Astrocyte (in vitro differentiated cells and primary cell): ENCODE results near the gene SMARCD2. TPM values are rescaled to one million over a fixed set of nuclear protein-coding genes. Genes with fewer than 3 reads are reported as not detected.

Source experiments
- DNase-seq: peaks from one replicate; pipeline ENCODE4 v3.0.0-alpha.2; 2010; ENCODE audit warnings: low read depth
- FAIRE-seq: peaks from 2 replicates; lab custom pipeline; 2011; peaks lifted over from hg19 to GRCh38; lab: Jason Lieb, UNC
- H2AFZ ChIP-seq: 2 replicates; pipeline ENCODE4 v1.6.0; 2012; ENCODE audit warnings: low read depth, low read length, inconsistent platforms
- H3K27ac ChIP-seq: 2 replicates; pipeline ENCODE4 v1.5.1; 2011; ENCODE audit warnings: low read depth, low read length, inconsistent platforms
- H3K27me3 ChIP-seq: 2 replicates; pipeline ENCODE4 v1.6.0; 2011; ENCODE audit warnings: low read length, inconsistent platforms; ENCODE audit not compliant: insufficient read depth
- H3K36me3 ChIP-seq: 2 replicates; pipeline ENCODE4 v1.5.1; 2011; ENCODE audit warnings: low read length, inconsistent platforms; ENCODE audit not compliant: insufficient read depth
- H3K4me1 ChIP-seq: 2 replicates; pipeline ENCODE4 v1.5.1; 2011; ENCODE audit warnings: low read length, inconsistent platforms; ENCODE audit not compliant: insufficient read depth
- H3K4me2 ChIP-seq: 2 replicates; pipeline ENCODE4 v1.6.0; 2012; ENCODE audit warnings: low read length, inconsistent platforms
- H3K4me3 ChIP-seq: 2 replicates; pipeline ENCODE4 v1.5.1; 2011; ENCODE audit warnings: low read depth, mild to moderate bottlenecking, low read length, inconsistent platforms; ENCODE audit not compliant: insufficient read depth
- H3K79me2 ChIP-seq: 2 replicates; pipeline ENCODE4 v1.6.0; 2012; ENCODE audit warnings: mild to moderate bottlenecking, low read length, inconsistent platforms; ENCODE audit not compliant: insufficient read depth
- H3K9ac ChIP-seq: 2 replicates; pipeline ENCODE4 v1.6.0; 2012; ENCODE audit warnings: mild to moderate bottlenecking, low read length, inconsistent platforms
- H3K9me3 ChIP-seq: 2 replicates; pipeline ENCODE4 v1.5.1; 2012; ENCODE audit warnings: low read depth, mild to moderate bottlenecking, low read length, inconsistent platforms; ENCODE audit not compliant: insufficient read depth
- H4K20me1 ChIP-seq: 2 replicates; pipeline ENCODE4 v1.6.0; 2012; ENCODE audit warnings: low read length, inconsistent platforms; ENCODE audit not compliant: insufficient read depth
- H3K27ac Mint-ChIP-seq: one replicate; pipeline ENCODE4 v1.8.0; 2021; ENCODE audit warnings: mild to moderate bottlenecking, mixed read lengths; ENCODE audit not compliant: unreplicated experiment
- H3K27me3 Mint-ChIP-seq: one replicate; pipeline ENCODE4 v1.8.0; 2021; ENCODE audit warnings: low read depth, mixed read lengths; ENCODE audit not compliant: unreplicated experiment
- H3K36me3 Mint-ChIP-seq: one replicate; pipeline ENCODE4 v1.8.0; 2021; ENCODE audit warnings: low read depth, mixed read lengths; ENCODE audit not compliant: unreplicated experiment
- H3K4me1 Mint-ChIP-seq: one replicate; pipeline ENCODE4 v1.8.0; 2021; ENCODE audit warnings: low read depth, mixed read lengths; ENCODE audit not compliant: unreplicated experiment
- H3K4me3 Mint-ChIP-seq: one replicate; pipeline ENCODE4 v1.8.0; 2021; ENCODE audit warnings: mild to moderate bottlenecking, moderate library complexity, mixed read lengths; ENCODE audit not compliant: unreplicated experiment
- H3K9me3 Mint-ChIP-seq: one replicate; pipeline ENCODE4 v1.8.0; 2021; ENCODE audit warnings: mild to moderate bottlenecking, mixed read lengths; ENCODE audit not compliant: unreplicated experiment
- CTCF ChIP-seq: IDR thresholded peaks from 2 replicates; pipeline ENCODE4 v1.5.1; 2011; ENCODE audit warnings: low read depth, mild to moderate bottlenecking, inconsistent platforms, low read length, moderate library complexity; ENCODE audit not compliant: insufficient read depth
- EZH2 ChIP-seq: IDR thresholded peaks from 2 replicates; pipeline ENCODE4 v1.6.1; 2012; ENCODE audit warnings: mild to moderate bottlenecking, low read length, inconsistent platforms; ENCODE audit not compliant: insufficient read depth
- total RNA-seq: library from RNA; stranded (reverse); gene quantifications from 2 replicates; pipeline ENCODE4 v1.2.1, GENCODE V29; 2021

Gene SMARCD2
- total RNA-seq, 1 donor from 2014 or later: 33.9 TPM

GRCh38 chr17:63855185-63855584, 12.7 kb upstream of the SMARCD2 start:
- Histone ChIP-seq H4K20me1 (no peaks in the 10 kb centered on the region), H3K4me3 (no peak overlapping the region), H3K36me3 (no peaks in the 10 kb centered on the region), H3K27me3 (peaks cover 23% of the 10 kb centered on the region), H3K4me2 (no peak overlapping the region), H3K79me2 (no peaks in the 10 kb centered on the region), H3K27ac (no peak overlapping the region), H3K4me1 (no peaks in the 10 kb centered on the region), H3K9ac (no peak overlapping the region), H2AFZ (no peak overlapping the region), H3K9me3 (no peaks in the 10 kb centered on the region)
- Mint-ChIP-seq H3K27me3 (peaks cover 36% of the 10 kb centered on the region), H3K4me3 (no peak overlapping the region), H3K9me3 (no peaks in the 10 kb centered on the region), H3K36me3 (no peaks in the 10 kb centered on the region), H3K4me1 (no peaks in the 10 kb centered on the region), H3K27ac (no peak overlapping the region)
- FAIRE-seq (no peak), DNase-seq (no peak)
- TF ChIP-seq EZH2 (no peak), CTCF (no peak)

GRCh38 chr17:63854709-63855108, 12.2 kb upstream of the SMARCD2 start:
- H3K27me3 ChIP-seq: peaks cover 18% of the 10 kb centered on the region
- Mint-ChIP-seq H3K36me3 (no peaks in the 10 kb centered on the region), H3K4me1 (no peaks in the 10 kb centered on the region), H3K27me3 (peaks cover 31% of the 10 kb centered on the region), H3K9me3 (no peaks in the 10 kb centered on the region), H3K4me3 (no peak overlapping the region), H3K27ac (no peak overlapping the region)
- H3K9ac ChIP-seq: no peak overlapping the region
- no peak overlapping the region for H3K4me3 ChIP-seq
- H3K79me2 ChIP-seq: no peaks in the 10 kb centered on the region
- H3K4me1 ChIP-seq: no peaks in the 10 kb centered on the region
- FAIRE-seq (no peak), DNase-seq (no peak)
- H3K4me2 ChIP-seq: no peak overlapping the region
- no peaks in the 10 kb centered on the region for H3K9me3 ChIP-seq
- no peak overlapping the region for H3K27ac ChIP-seq
- no peak overlapping the region for H2AFZ ChIP-seq
- no peak for TF ChIP-seq EZH2
- no peak for TF ChIP-seq CTCF
- H4K20me1 ChIP-seq: no peaks in the 10 kb centered on the region
- no peaks in the 10 kb centered on the region for H3K36me3 ChIP-seq

GRCh38 chr17:63853260-63853659, 10.8 kb upstream of the SMARCD2 start:
- Histone ChIP-seq H3K9me3 (no peaks in the 10 kb centered on the region), H3K4me3 (no peak overlapping the region), H3K27ac (no peak overlapping the region), H3K27me3 (peaks cover 14% of the 10 kb centered on the region), H3K79me2 (no peaks in the 10 kb centered on the region), H3K4me1 (peaks cover 3% of the 10 kb centered on the region), H3K9ac (no peak overlapping the region), H3K36me3 (no peaks in the 10 kb centered on the region), H2AFZ (no peak overlapping the region), H4K20me1 (no peaks in the 10 kb centered on the region), H3K4me2 (no peak overlapping the region)
- Mint-ChIP-seq H3K4me1 (no peaks in the 10 kb centered on the region), H3K27ac (no peak overlapping the region), H3K27me3 (peaks cover 17% of the 10 kb centered on the region), H3K4me3 (no peak overlapping the region), H3K9me3 (peaks cover 7% of the 10 kb centered on the region), H3K36me3 (no peaks in the 10 kb centered on the region)
- no peak for DNase-seq
- FAIRE-seq: no peak
- no peak for TF ChIP-seq EZH2
- TF ChIP-seq CTCF: no peak
